Transverse colon (tissue), 4 donors: ENCODE measurements around the gene RPP38. TPM values are rescaled to one million over a fixed set of nuclear protein-coding genes. Genes with fewer than 3 reads are reported as not detected.

Source experiments
- DNase-seq: peaks from one replicate; pipeline ENCODE4 v3.0.0-alpha.2; 2019
- H3K27ac ChIP-seq, 4 donors: fragments of 200-600 bp; sonication (generic); 2 replicates each; pipeline ENCODE4 v1.5.1; 2016 to 2018; ENCODE audit warnings: inconsistent platforms in 4 of 4
- H3K27me3 ChIP-seq: fragments of 200-600 bp; sonication (generic); 2 replicates; pipeline ENCODE4 v1.5.1; 2017; ENCODE audit warnings: inconsistent platforms
- H3K36me3 ChIP-seq, 4 donors: fragments of 200-600 bp; sonication (generic); 2 replicates each; pipeline ENCODE4 v1.5.1; 2017 to 2019; ENCODE audit warnings: inconsistent platforms in 4 of 4
- H3K4me1 ChIP-seq, 4 donors: fragments of 200-600 bp; sonication (generic); 2 replicates each; pipeline ENCODE4 v1.5.1; 2017 to 2020; ENCODE audit warnings: inconsistent platforms in 4 of 4
- H3K4me3 ChIP-seq, 4 donors: fragments of 200-600 bp; sonication (generic); 1 replicate in 1 of 4; 2 replicates in 3 of 4; pipeline versions ENCODE4 v1.5.1 to v1.6.1; 2017 to 2019; ENCODE audit warnings: inconsistent platforms in 4 of 4
- H3K9me3 ChIP-seq, 2 donors: fragments of 200-600 bp; sonication (generic); 2 replicates each; pipeline ENCODE4 v1.5.1; 2017 to 2019; ENCODE audit warnings: inconsistent platforms in 2 of 2
- EP300 ChIP-seq: sonication (generic); formaldehyde crosslinking; IDR thresholded peaks from one replicate; pipeline ENCODE4 v1.6.1; 2017; ENCODE audit warnings: antibody characterized with exemption, low read depth
- POLR2A ChIP-seq: fragments of 450-650 bp; IDR thresholded peaks from one replicate; pipeline ENCODE4 v1.6.1; 2016; ENCODE audit warnings: antibody characterized with exemption, mild to moderate bottlenecking, moderate library complexity
- POLR2AphosphoS5 ChIP-seq, 3 donors: sonication (generic); formaldehyde crosslinking; IDR thresholded peaks; one replicate each; pipeline ENCODE4 v1.6.1; 2016; ENCODE audit warnings: antibody characterized with exemption in 3 of 3
- WGBS, 2 donors: methylation state at CpG; one replicate each; pipeline ENCODE4 v1.1.5; 2018; ENCODE audit warnings: low coverage in 1 of 2; 5-methylcytosine and 5-hydroxymethylcytosine counted together
- in situ Hi-C, 4 donors: fragments of 200-750 bp; cut with MboI; loops; one replicate each; pipeline versions ENCODE4 v1.15.0 to v1.15.1; 2017; ENCODE audit warnings: low sequenced_read_pairs in 3 of 4, low pct_ligation_motif_present in 1 of 4, low pct_unique_long_range_greater_than_20kb in 1 of 4
- intact Hi-C: fragments of 100-400 bp; cut with DNase I; formaldehyde crosslinking; loops from one replicate; pipeline ENCODE4 v1.15.1; 2023; ENCODE audit warnings: low total_unique reads
- total RNA-seq, 4 donors: library from RNA; depleted of rRNA; stranded (reverse); fragments of >200 nt; gene quantifications; one replicate each; pipeline ENCODE4 v1.1.0, GENCODE V29; 2016
- TF ChIP-seq, protein P1 (sequence below), 5 experiments: fragments of 200-600 bp in 3 of 5; fragments of 450-650 bp in 2 of 5; sonication (generic) in 3 of 5; IDR thresholded peaks; 1 replicate in 2 of 5; 2 replicates in 3 of 5; pipeline ENCODE4 v1.5.1; 2016 to 2017; ENCODE audit warnings: antibody characterized with exemption in 5 of 5, inconsistent platforms in 3 of 5, mild to moderate bottlenecking in 2 of 5, moderate library complexity in 1 of 5

Gene RPP38
- total RNA-seq, 4 donors from 2014 or later, result 4.1 to 103 (median 20.9) TPM

DNA sequence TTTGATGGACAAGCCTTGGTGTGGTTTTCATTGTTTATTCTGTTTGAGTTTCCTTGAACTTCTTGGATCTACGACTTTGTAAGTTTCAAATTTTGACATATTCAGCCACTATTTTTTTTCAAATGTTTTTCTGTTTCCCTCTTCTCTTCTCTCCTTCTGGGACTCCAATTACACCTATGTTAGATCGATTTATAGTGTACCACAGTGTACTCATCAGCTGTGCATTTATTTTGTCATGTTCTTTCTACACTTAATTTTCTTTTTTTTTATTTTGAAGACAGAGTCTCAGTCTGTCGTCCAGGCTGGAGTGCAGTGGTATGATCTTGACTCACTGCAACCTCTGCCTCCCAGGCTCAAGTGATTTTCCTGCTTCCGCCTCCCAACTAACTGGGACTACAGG is 37.2 kb upstream of the RPP38 start:
- Histone ChIP-seq H3K27ac (no peak overlapping the region), H3K36me3 (no peaks in the 10 kb centered on the region), H3K4me1 (no peaks in the 10 kb centered on the region), H3K4me3 (no peak overlapping the region), H3K27me3 (no peaks in the 10 kb centered on the region), H3K9me3 (no peaks in the 10 kb centered on the region)
- 70 to 75% methylated on average over 4 of the region's 4 CpGs for WGBS, 2 donors
- in situ Hi-C loops, result no loop called here
- TF ChIP-seq EP300, result no peak
- TF ChIP-seq, protein P1, sequence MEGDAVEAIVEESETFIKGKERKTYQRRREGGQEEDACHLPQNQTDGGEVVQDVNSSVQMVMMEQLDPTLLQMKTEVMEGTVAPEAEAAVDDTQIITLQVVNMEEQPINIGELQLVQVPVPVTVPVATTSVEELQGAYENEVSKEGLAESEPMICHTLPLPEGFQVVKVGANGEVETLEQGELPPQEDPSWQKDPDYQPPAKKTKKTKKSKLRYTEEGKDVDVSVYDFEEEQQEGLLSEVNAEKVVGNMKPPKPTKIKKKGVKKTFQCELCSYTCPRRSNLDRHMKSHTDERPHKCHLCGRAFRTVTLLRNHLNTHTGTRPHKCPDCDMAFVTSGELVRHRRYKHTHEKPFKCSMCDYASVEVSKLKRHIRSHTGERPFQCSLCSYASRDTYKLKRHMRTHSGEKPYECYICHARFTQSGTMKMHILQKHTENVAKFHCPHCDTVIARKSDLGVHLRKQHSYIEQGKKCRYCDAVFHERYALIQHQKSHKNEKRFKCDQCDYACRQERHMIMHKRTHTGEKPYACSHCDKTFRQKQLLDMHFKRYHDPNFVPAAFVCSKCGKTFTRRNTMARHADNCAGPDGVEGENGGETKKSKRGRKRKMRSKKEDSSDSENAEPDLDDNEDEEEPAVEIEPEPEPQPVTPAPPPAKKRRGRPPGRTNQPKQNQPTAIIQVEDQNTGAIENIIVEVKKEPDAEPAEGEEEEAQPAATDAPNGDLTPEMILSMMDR (IDR thresholded peaks at IDR 0.05), result no peak
- no peak for TF ChIP-seq POLR2A
- TF ChIP-seq POLR2AphosphoS5 (IDR thresholded peaks at IDR 0.05), result no peak
- no peak for DNase-seq
- intact Hi-C loops, result loop anchor here (5.0 kb wide), 1 partner anchor 268 kb away; no protein-coding TSS in a partner anchor

DNA sequence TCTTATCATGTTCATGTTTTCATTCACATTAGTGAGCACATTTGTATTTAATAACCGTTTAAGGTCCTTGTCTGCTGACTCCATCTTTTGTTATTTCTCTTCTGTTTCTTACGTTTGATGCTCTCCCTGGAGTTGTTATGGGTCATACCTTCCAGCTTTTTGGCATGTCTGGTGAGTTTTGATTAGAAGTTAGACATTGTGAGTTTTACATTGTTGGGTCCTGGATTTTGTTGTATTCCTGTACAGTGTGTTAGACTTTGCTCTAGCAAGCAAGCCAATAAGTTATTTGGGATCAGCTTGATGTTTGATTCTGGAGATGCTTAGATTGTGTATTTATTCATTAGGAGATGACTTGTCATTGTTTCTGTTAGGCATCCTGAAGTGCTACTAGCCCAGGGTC is 36.5 kb upstream of the RPP38 start:
- intact Hi-C loops (loop anchor here (5.0 kb wide), 1 partner anchor 268 kb away; no protein-coding TSS in a partner anchor), in situ Hi-C loops (no loop called here)
- Histone ChIP-seq H3K4me3 (no peak overlapping the region), H3K27ac (no peak overlapping the region), H3K27me3 (no peaks in the 10 kb centered on the region), H3K9me3 (no peaks in the 10 kb centered on the region), H3K36me3 (no peaks in the 10 kb centered on the region), H3K4me1 (no peaks in the 10 kb centered on the region)
- no peak for DNase-seq
- 75 to 78% methylated on average over 2 of the region's 2 CpGs for WGBS, 2 donors
- TF ChIP-seq, protein P1 (IDR thresholded peaks at IDR 0.05), result no peak

DNA sequence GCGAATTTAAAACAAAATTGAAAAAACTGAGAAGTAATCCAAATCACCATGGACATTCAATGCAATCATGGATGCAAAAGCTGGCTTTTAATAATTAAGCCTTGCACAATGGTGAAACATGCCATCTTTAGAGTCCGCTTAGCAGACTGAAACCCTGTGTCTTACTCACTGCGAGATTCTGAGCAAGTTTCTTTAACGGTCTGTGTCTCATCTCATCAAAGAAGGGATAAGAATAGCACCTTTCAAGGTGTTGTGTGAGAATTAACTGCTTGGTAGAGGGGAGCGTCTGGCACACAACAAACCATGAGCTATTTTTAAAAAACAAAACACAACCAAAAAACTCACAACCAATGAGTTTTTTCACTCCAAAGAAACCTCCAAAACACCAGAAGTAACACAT is 30.0 kb upstream of the RPP38 start:
- H3K36me3 ChIP-seq, result no peaks in the 10 kb centered on the region
- no peaks in the 10 kb centered on the region for H3K27me3 ChIP-seq
- H3K4me3 ChIP-seq, result no peak overlapping the region
- in situ Hi-C loops, result no loop called here
- DNase-seq, result no peak
- no peaks in the 10 kb centered on the region for H3K4me1 ChIP-seq
- H3K9me3 ChIP-seq, result no peaks in the 10 kb centered on the region
- intact Hi-C loops, result no loop called here
- WGBS, 2 donors, result 88 to 95% methylated on average over 5 of the region's 5 CpGs
- no peak overlapping the region for H3K27ac ChIP-seq
- TF ChIP-seq POLR2AphosphoS5 (IDR thresholded peaks at IDR 0.05), result no peak
- no peak for TF ChIP-seq POLR2A
- TF ChIP-seq, protein P1 (IDR thresholded peaks at IDR 0.05), result no peak
- TF ChIP-seq EP300, result no peak

DNA sequence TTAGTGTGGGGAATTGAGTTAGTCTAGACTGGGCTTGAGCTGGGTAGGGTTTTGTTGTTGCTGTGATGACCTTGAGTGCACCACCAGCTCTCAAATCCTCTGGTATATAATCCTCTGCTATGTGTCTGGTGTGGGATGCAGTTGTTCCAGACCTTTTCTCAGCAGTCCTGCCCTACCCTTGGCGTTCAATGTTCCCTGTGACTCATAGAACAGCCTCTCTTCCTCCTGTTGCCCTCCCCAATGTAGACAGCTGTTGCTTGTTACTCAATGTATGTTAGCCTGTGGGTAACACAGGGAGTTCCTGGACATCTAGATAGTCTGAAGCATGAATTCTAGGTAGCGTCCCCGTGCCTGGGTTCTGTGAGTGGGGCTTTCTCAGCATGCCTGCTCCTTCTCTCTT is 28.4 kb upstream of the RPP38 start:
- no peak for DNase-seq
- intact Hi-C loops (no loop called here), in situ Hi-C loops (no loop called here)
- H3K27ac ChIP-seq, result no peak overlapping the region
- H3K4me1 ChIP-seq, result no peaks in the 10 kb centered on the region
- WGBS, 2 donors, result 77 to 78% methylated on average over 3 of the region's 3 CpGs
- no peaks in the 10 kb centered on the region for H3K27me3 ChIP-seq
- H3K36me3 ChIP-seq, result no peaks in the 10 kb centered on the region
- no peak overlapping the region for H3K4me3 ChIP-seq
- TF ChIP-seq EP300 (no peak), POLR2A (no peak), POLR2AphosphoS5 (IDR thresholded peaks at IDR 0.05) (no peak)
- TF ChIP-seq, protein P1 (IDR thresholded peaks at IDR 0.05), result no peak
- H3K9me3 ChIP-seq, result no peaks in the 10 kb centered on the region
